DMS153 (cell line): Measurements from ENCODE around the gene SEC24D.

Source experiments
- DNase-seq: peaks from one replicate; lab custom pipeline; 2025; lab: John Stamatoyannopoulos, UW

SEC24D gene

GRCh38 chr4:118842055-118842454 is 6.1 kb upstream of the SEC24D start:
- no peak for DNase-seq

GRCh38 chr4:118839221-118839927 is 3.4 kb upstream of the SEC24D start:
- no peak for DNase-seq

DNA sequence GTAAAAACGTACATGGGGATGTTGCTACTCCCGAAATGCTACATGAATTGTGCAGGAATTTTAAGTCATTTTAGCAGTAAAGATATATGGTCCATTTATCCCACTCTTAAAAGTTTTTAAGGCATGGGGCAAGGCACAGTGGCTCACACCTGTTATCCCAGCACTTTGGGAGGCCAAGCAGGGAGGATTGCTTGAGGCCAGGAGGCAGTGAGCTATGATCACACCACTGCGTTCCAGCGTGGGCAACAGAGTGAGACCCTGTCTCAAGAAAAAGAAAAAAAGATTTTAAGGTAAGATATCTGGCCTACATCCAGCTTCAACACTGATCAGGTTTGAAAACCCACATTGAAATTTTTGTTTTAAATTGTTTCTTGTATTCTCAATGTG is 1.2 kb upstream of the SEC24D start:
- no peak for DNase-seq

GRCh38 chr4:118836301-118837120 is 585 bp upstream of the SEC24D start:
- DNase-seq: no peak

DNA sequence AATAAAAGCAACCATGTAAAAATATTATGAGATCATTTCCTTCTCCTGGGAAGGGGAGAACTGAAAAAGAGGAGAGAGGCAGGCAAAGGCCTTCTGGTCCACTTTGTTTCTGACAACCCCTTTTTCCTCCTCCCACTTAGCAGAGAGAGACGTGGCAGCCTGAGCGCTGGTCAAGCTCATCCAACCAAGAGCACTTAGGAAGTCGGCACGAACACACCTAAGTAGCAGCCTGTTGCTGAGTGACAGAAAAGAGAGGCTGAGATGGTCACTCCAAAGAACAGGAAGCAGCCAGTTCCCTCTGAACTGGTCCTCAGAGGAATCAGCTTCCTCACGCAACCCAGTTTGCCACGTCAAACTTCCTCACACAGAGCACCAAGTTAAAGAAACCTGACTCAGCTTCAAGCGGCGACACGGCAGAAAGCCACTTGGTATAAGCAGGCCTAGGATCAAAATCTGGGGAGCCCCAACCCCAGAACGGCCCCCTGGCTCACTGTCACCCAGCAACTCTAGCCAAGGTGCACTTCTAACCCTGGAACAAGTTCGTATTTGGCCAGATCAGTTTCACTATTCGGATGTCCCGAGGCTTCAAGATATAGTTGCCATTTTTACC is 861 bp downstream of the SEC24D start:
- peak; percentile 42 for DNase-seq

GRCh38 chr4:118834070-118834469 is 1.9 kb downstream of the SEC24D start:
- DNase-seq: no peak

- no peak for DNase-seq
Observed at GRCh38 chr4:118833192-118833820, 2.6 kb downstream of the SEC24D start.

DNA sequence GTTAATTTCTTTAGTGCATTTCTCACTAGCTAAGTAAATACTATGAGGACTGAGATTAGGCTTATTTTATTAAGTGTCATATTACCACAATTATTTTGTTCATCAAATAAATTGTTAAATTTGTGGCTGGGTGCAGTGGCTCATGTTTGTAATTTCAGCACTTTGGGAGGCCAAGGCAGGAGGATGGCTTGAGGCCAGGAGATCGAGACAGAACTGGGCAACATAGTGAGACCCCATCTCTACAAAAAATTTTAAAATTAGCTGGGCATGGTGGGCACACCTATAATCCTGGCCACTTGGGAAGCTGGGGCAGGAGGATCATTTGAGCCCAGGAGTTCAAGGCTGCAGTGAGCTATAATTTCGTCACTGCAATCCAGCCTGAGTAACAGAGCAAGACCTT is 6.8 kb downstream of the SEC24D start:
- no peak for DNase-seq

- no peak for DNase-seq
Observed at GRCh38 chr4:118826723-118827444, 9.0 kb downstream of the SEC24D start.

GRCh38 chr4:118825799-118826198 is 10.1 kb downstream of the SEC24D start:
- no peak for DNase-seq

DNA sequence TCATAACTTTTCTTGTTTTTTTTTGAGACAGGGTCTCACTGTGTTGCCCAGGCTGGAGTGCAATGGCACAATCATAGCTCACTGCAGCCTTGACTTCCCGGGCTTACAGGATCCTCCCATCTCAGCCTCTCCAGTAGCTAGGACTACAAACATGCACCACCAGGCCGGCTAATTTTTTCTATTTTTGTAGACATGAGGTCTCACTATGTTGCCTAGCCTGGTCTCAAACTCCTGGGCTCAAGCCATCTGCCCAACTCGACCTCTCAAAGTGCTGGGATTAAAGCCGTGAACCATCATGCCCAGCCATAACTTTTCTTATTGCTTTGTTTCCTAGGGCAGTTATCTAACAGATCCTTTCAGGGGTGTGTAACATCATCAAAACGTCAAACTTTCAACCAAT is 11.8 kb downstream of the SEC24D start:
- no peak for DNase-seq

DNA sequence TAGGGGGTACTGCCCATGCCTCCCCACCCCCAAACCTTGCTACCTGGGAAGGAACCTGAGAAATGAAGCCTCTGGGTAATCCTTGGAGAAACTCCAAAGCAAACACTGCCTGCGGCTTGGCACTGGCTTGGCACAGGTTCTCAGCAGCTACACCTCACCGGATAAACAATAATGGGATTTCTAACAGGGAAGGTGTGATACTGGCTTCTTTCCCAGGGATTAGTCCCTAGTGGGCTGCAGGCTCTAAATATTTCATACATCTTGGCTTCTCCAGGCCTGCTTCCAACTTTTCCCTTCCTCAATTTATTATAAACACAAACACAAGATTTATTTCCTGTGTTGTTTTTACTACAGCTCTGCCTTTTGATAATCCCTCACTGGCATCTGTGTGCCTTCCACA is 12.5 kb downstream of the SEC24D start:
- DNase-seq: peak; percentile 63

DNA sequence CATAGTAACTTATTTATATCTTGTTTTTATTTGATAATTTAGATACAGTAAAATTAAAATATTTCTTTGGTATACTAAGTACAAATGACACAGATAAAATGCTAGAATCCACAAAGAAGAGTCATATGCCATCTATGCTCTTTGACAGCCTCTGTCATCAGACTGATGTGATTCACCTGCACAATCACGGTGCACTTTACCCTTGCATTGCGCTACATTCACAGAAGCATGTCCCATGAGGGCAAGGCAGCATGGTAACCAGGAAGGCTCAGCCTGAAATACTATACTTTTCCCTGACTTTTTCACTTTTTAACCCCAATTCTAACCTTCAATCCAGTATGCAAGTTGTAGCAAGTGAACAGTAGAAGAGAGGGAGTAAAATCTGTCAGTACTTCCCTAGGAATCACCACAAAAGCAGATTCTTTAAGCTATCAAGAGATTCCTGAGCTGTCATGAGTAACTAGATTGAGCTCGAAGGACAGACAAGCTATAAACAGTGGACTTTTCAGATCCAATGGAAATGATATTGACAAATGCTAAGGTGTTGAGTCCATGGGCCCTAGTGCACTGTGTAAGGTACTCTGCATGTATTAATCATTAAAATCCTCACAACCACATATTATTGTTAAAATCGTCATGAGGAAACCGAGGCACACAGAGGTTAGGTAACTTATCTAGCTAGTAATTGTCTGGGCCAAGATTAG is 14.2 kb downstream of the SEC24D start:
- no peak for DNase-seq

- DNase-seq: no peak
Observed at GRCh38 chr4:118817178-118817930, 18.6 kb downstream of the SEC24D start.

GRCh38 chr4:118816538-118817177 is 19.3 kb downstream of the SEC24D start:
- DNase-seq: no peak

DNA sequence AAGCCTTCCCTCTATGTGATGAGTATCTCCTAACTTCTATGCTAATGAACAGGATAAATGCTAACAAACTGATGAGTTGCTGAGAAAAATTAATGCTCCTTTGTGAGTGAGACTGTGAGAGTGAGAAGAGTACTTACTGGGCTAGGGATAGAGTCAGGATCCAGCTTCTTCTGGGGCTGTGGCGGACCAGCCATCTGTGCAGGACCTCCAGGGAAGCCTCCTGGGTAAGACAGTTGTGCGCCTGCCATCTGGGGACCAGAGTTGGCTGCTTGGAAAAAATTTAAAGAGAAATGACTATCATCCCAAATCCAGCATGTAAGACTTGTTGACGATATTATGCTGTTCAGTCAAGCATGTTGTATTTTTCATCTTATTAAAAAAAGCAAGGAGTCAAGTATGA is 21.0 kb downstream of the SEC24D start:
- DNase-seq: no peak

- no peak for DNase-seq
Observed at GRCh38 chr4:118814058-118814457, 21.9 kb downstream of the SEC24D start.

DNA sequence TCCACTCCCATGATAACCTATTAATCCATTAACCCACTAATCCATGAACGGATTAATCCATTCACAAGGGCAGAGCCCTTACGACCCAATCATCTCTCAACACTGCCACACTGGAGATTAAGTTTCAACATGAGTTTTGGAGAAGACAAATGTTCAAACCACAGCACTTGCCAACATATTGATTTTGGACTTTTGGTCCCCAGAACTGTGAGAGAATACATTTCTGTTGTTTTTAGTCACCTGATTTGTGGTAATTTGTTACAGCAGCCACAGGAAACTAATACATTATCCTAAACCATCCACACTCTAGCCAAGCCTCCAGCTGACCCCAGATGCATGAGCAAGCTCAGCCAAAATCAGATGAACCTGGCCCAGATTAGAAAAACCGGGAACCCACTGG is 22.4 kb downstream of the SEC24D start:
- no peak for DNase-seq

- no peak for DNase-seq
Observed at GRCh38 chr4:118811832-118812231, 24.1 kb downstream of the SEC24D start.
